ENCODE results near the gene ERCC5.

ERCC5 gene

DNA sequence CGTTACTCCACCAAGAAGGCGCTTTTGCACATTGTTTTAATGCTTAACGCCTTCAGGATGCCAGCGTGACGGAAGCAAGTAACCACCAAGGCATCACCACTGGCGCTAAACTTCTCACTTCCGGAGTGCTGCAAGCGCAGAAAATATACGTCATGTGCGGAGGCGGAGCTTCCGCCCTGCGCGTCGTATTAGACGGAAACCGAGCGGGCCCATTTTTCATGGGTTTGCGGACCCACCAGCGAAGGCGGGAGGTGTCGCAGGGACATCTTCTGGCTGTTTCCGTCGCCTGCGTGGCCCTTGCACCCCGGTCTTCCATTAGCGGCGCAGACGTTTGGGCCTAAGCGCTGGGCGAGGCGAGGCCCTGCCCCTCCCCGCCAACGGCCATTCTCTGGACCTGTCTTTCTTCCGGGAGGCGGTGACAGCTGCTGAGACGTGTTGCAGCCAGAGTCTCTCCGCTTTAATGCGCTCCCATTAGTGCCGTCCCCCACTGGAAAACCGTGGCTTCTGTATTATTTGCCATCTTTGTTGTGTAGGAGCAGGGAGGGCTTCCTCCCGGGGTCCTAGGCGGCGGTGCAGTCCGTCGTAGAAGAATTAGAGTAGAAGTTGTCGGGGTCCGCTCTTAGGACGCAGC is at the start of gene ERCC5:
Gene ERCC5 (plus strand): TSS at position 403 of the 631 bp plus-strand sequence. CDS start 235 bp downstream, outside the sequence.
- Mint-ChIP-seq H3K27ac (peak within 1 kb of the TSS; percentile 99), H3K4me1 (peaks cover 48% of the 10 kb centered on the region), H3K36me3 (peaks cover 16% of the 10 kb centered on the region), H3K27me3 (no peaks in the 10 kb centered on the region), H3K4me3 (peak within 1 kb of the TSS; percentile 95), H3K9me3 (no peaks in the 10 kb centered on the region)
- peak; percentile 96 for DNase-seq
- CTCF ChIA-PET, result interaction anchor here (0.7 to 4.0 kb wide), 12 partner anchors 9 to 290 kb away, joined by 3 to 38 read pairs (median 4); partner anchors contain the start of genes BIVM, POGLUT2 and TPP2

DNA sequence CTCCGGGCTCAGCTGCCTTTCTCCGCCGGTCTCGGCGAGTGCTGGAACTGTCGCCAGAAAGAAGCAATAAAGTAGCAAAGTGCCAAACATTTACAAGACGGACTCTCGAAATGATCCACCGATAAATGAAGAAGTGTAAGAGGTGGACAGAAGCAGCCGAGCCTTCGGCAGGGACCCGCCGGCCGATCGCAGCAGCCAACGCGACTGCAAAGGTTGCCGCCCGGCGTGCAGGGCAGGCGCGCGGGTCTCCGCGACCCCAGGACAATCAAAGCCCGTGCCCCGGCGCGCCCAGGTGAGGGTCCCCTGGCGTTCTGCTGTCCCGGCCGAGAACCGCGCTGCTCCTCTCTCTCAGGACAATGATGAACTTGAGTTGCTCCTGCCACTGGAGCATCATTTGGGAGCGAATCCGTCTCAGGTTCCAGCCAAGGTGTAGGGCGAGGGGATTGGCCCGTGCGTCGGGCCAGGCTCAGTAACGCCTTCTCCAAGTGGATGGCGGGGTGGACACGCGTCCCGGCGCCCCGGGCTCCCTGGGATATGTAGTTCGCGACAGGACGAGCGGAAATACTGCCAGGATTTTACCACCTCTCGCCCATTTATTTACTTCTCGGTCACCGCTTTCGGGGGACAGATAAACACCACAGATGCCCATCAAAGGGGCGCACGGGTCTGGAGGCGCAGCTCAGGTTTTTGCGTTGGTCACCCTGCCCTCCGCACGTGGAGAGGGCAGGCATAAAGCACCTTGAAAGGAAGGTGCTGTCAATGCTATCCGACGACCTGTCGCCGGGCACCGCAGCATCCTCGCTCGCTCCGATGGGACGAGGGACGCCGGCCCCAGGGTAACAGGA is 47.0 kb upstream of the ERCC5 start, which contains the start of the genes BIVM and POGLUT2:
Gene BIVM (plus strand): TSS at position 539 of the 845 bp plus-strand sequence. CDS start 8,149 bp downstream, outside the sequence.
Gene POGLUT2 (minus strand): TSS at position 396 of the 845 bp plus-strand sequence. CDS start 306 bp downstream, at position 90.
- H3K9me3 Mint-ChIP-seq, result no peaks in the 10 kb centered on the region
- peak within 1 kb of the TSS; percentile 93 for H3K4me3 Mint-ChIP-seq
- peaks cover 9% of the 10 kb centered on the region for H3K27me3 Mint-ChIP-seq
- CTCF ChIA-PET, result interaction anchor here (1.2 to 2.0 kb wide), 4 partner anchors 25 to 207 kb away, joined by 3 to 11 read pairs (median 7); partner anchors contain the start of genes ERCC5 and TEX30
- H3K27ac Mint-ChIP-seq, result peak within 1 kb of the TSS; percentile 85
- peak; percentile 91 for DNase-seq
- peaks cover 44% of the 10 kb centered on the region for H3K4me1 Mint-ChIP-seq
- peaks cover 9% of the 10 kb centered on the region for H3K36me3 Mint-ChIP-seq

DNA sequence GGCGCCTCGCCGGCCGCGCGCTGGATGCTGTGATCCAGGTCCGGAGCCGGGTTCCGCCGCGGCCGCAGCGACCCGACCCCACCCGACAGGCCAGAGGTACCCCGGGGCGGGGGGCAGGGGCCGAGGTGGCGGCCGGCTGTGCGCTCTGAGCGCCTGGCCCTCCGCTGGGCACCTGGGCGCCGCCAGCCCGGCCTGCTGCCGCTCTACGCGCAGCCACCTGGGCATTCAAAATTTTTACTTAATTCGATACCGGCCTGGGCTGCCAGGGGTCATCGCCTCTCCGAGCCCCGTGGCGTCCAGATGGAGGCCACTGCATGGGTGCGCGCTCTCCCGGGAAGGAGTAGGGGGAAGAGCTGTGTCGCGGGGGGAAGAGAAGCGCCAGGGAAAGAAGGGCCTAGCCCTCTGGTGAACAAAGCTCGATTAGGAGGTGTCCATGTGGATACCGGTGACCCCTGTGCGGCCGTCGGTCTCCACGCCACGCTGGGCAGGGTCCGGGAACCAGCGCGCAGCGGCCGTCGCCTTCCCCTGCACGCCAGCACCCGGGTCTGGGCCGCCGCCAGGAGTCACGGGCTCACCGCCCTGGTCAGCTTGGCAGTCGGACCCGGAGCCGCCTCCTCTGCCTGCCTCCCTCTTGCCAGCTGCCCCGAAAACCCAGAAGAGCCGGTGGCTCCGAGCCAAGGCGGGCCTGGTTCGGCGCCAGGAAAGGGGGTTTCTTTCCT is 46.2 kb upstream of the ERCC5 start:
- Mint-ChIP-seq H3K4me3 (peak overlapping the region; percentile 93), H3K27ac (peak overlapping the region; percentile 82), H3K36me3 (peaks cover 11% of the 10 kb centered on the region), H3K9me3 (no peaks in the 10 kb centered on the region), H3K4me1 (peaks cover 47% of the 10 kb centered on the region), H3K27me3 (peaks cover 9% of the 10 kb centered on the region)
- CTCF ChIA-PET, result interaction anchor here (0.8 to 2.0 kb wide), 6 partner anchors 22 to 208 kb away, joined by 3 to 11 read pairs (median 4); partner anchors contain the start of genes ERCC5 and TEX30
- no peak for DNase-seq

DNA sequence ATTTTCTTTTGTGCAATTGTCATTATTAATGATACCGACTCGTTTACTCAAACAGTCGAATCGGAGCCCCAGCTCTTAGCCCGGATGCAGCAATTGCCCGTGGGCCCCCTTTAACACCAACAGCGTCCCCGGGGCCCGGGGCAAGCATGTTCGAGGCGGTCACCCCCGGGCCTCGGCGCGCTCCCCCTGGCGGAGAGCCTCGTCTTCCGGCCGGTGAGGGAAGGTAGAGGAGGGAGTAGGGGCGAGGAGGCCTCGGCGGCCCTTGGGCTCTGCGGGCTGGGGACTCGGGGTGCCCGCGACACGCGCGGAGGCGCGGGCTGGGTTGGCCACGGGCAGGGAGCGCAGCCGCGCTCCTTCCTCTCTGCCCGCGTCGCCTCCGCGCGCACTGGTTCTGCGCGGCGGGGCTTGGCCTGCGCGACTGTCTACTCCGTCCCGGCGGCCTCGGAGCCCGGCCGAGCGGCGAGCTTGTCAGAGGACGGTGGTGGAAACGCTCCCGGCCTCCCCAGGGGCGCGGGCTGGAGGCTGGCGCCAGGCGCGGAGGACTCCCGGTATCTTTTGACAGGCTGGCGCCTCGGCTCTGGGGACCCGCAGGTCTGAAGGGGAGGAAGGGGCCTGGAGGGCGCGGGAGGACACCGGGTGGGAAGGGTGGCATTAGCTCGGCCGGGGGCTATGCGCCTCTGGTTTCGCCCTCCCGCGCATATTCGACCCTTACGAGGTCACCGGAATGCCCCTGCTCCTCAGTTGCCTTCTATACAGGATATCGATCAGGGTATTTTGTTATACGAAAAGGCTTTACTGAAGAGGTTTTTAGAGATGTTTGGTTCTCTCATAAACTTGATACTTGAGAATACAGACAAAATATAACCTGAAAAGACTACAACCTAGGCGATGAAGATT is 45.4 kb upstream of the ERCC5 start:
- peak overlapping the region; percentile 82 for H3K27ac Mint-ChIP-seq
- peak overlapping the region; percentile 93 for H3K4me3 Mint-ChIP-seq

DNA sequence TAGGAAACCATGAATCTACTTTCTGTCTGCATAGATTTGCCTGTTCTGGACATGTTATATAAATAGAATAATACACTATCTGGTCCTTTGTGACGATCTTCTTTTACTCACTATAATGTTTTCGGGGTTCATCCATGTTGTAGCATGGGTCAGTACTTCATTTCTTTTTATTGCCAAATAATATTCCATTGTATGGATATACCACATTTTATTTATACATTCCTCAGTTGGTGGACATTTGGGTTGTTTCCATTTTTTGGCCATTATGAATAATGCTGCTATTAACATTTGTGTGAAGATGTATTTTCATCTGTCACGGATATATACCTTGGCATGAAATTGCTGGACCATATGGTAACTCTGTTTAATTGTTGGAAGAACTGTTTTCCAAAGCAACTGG is 40.2 kb upstream of the ERCC5 start:
- Mint-ChIP-seq H3K4me3 (no peak overlapping the region), H3K27ac (no peak overlapping the region)
- CTCF ChIA-PET, result no interaction called here

More for the DNA sequence above, 45.4 kb upstream of the ERCC5 start:
- Mint-ChIP-seq H3K27me3 (peaks cover 9% of the 10 kb centered on the region), H3K9me3 (no peaks in the 10 kb centered on the region), H3K36me3 (peaks cover 11% of the 10 kb centered on the region), H3K4me1 (peaks cover 47% of the 10 kb centered on the region)
- CTCF ChIA-PET, result interaction anchor here (0.8 to 2.0 kb wide), 8 partner anchors 21 to 208 kb away, joined by 3 to 11 read pairs (median 4); partner anchors contain the start of genes ERCC5 and TEX30
- peak; percentile 90 for DNase-seq

DNA sequence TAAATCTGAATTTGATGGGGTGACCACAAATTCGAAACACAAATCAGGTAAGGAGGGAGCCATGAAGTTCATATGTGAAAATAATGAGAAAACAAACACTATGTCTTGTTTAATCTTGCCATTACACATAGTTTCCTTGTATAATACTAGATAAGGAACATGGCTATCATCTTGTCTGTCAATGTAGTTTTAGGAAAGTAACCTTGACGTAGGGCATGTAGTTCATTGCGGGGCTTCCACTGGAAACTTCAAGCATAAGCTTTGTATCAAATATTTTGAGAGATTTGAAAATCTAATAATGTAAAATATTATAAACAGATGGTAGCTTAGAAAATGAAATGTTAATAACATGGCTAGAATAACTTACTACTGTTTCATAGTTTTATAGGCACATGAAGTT is 38.1 kb upstream of the ERCC5 start:
- Mint-ChIP-seq H3K4me1 (peaks cover 22% of the 10 kb centered on the region), H3K27ac (no peak overlapping the region), H3K36me3 (peaks cover 27% of the 10 kb centered on the region), H3K9me3 (peaks cover 4% of the 10 kb centered on the region), H3K27me3 (no peaks in the 10 kb centered on the region), H3K4me3 (no peak overlapping the region)
- CTCF ChIA-PET, result no interaction called here
- DNase-seq, result no peak

More for the DNA sequence above, 40.2 kb upstream of the ERCC5 start:
- DNase-seq, result no peak
- Mint-ChIP-seq H3K4me1 (peaks cover 28% of the 10 kb centered on the region), H3K36me3 (peaks cover 18% of the 10 kb centered on the region), H3K27me3 (no peaks in the 10 kb centered on the region), H3K9me3 (no peaks in the 10 kb centered on the region)

DNA sequence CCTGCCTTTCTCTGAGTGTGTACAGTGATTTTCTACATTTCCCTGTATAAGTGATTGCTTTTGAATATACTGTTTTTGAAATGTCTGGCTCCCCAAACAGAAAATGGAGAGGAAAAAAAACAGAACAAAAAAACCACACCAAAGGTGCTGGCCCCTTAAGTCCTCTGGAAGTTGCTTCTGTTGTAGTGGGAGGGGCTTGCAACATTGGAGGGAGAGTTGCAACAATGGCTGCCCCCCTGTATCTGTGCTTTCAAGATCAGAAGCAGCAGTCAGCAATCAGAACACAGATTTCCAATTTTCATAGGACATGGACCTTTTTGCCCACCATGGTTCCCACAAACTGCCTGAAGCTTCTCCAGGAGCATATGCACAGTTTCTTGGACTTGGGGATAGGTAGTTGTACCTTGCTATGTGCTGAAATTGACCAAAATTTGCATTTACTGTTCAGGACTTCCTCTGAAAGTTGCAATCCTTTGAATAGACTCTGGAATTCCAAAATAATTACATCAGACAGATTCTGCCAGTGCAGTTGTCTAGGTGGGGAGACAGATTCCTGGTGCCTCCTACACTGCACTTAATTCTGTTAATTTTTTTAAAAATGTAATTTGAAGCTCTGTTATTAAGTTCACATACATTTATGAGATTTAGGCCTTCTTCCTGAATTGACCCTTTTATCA is 33.1 kb upstream of the ERCC5 start:
- H3K27me3 Mint-ChIP-seq, result no peaks in the 10 kb centered on the region
- no peak overlapping the region for H3K4me3 Mint-ChIP-seq
- CTCF ChIA-PET, result interaction anchor here (1.9 kb wide), 1 partner anchor 11 kb away, joined by 8 read pairs; no protein-coding TSS in a partner anchor
- H3K36me3 Mint-ChIP-seq, result peaks cover 33% of the 10 kb centered on the region
- no peak for DNase-seq
- peaks cover 4% of the 10 kb centered on the region for H3K9me3 Mint-ChIP-seq
- H3K27ac Mint-ChIP-seq, result no peak overlapping the region
- H3K4me1 Mint-ChIP-seq, result peaks cover 17% of the 10 kb centered on the region

DNA sequence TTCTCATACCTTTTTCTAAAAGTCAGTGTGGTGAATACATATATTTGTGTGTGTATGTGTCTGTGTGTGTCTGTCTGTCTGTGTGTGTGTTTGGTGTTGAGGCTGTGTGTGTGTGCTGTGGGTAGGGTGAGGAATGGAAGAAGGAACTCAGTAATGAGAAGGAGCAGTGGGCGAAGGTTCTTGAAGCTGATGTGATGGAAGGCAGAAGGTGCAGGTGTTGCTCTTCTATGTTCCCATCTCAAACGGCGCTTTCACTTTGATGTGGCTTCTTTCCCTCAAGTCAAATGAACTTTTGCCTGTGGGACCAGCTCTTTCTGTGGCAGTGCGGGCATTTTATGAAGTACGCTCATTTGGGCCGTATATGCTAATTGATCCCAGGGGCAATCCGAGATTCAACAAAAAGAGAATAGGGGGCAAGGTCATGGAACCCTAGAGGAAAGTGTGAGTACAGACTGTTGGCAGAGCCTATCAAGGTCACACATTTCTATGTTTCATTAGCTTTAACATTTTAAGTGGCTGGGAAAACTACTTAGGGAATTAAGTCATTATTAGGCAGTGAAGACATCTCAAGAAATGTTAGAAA is 31.7 kb upstream of the ERCC5 start:
- no peak overlapping the region for H3K4me3 Mint-ChIP-seq
- H3K4me1 Mint-ChIP-seq, result peaks cover 17% of the 10 kb centered on the region
- H3K27ac Mint-ChIP-seq, result no peak overlapping the region
- H3K27me3 Mint-ChIP-seq, result no peaks in the 10 kb centered on the region
- CTCF ChIA-PET, result interaction anchor here (1.3 to 1.9 kb wide), 2 partner anchors 10 to 12 kb away, joined by 3 to 8 read pairs; no protein-coding TSS in a partner anchor
- H3K9me3 Mint-ChIP-seq, result peaks cover 4% of the 10 kb centered on the region
- peaks cover 35% of the 10 kb centered on the region for H3K36me3 Mint-ChIP-seq
- no peak for DNase-seq

DNA sequence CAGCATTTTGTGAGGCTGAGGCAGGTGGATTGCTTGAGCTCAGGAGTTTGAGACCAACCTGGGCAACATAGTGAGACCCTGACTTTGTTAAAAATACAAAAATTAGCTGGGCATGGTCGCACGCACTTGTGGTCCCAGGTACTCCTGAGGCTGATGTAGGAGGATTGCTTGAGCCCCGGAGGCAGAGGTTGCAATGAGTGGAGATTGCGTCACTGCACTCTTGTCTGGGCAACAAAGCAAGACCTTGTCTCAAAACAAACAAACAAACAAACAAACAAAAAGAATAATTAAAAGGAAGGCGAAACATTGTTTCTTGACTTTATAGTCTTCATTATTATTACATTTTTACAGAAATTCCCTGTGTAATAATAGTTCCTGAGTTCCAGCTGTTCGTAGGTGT is 31.0 kb upstream of the ERCC5 start:
- DNase-seq, result no peak
- H3K27me3 Mint-ChIP-seq, result no peaks in the 10 kb centered on the region
- peaks cover 4% of the 10 kb centered on the region for H3K9me3 Mint-ChIP-seq
- no peak overlapping the region for H3K4me3 Mint-ChIP-seq
- H3K27ac Mint-ChIP-seq, result no peak overlapping the region
- peaks cover 39% of the 10 kb centered on the region for H3K36me3 Mint-ChIP-seq
- H3K4me1 Mint-ChIP-seq, result peaks cover 17% of the 10 kb centered on the region
- CTCF ChIA-PET, result interaction anchor here (1.3 to 1.9 kb wide), 2 partner anchors 10 to 13 kb away, joined by 3 to 8 read pairs; no protein-coding TSS in a partner anchor

DNA sequence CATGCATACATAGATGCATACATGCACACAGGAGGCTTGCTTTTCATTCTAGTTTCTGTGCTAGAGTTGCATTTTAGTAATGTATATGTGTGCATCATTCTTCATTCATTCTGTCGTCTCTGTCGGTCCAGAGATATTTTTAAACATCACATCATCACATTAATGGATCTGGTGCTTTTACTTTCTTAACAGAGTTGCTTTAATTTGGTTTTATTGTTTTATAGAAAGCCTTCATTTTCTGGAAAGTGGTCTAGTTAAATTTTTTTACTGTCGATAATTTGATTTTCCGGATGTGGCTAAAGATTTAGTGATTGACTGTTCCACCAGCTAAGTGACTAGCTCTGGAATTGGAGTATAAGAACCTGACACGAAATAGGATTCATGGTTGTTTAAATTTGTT is 30.0 kb upstream of the ERCC5 start:
- H3K4me1 Mint-ChIP-seq, result peaks cover 15% of the 10 kb centered on the region
- H3K27me3 Mint-ChIP-seq, result no peaks in the 10 kb centered on the region
- no peak overlapping the region for H3K4me3 Mint-ChIP-seq
- CTCF ChIA-PET, result no interaction called here
- peaks cover 4% of the 10 kb centered on the region for H3K9me3 Mint-ChIP-seq
- H3K36me3 Mint-ChIP-seq, result peaks cover 40% of the 10 kb centered on the region
- no peak for DNase-seq
- no peak overlapping the region for H3K27ac Mint-ChIP-seq

DNA sequence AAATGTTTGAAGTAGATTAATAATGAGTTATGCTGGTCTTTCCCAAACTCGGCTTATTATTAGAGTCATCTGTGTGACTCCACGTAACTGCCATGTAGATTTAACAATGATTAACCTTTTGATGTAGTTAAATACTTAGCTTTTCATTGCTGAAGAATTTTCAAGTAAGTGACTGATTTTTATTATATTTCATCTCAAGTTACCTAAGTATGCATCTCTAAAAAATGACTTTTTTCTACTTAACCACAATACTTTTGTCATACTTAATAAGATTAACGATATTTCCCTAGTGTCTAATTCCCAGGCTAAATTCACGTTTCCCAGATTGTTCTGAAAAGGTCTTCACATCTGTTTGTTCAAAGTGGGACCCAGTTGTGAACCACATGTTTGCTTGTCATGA is 29.1 kb upstream of the ERCC5 start:
- Mint-ChIP-seq H3K4me1 (peaks cover 15% of the 10 kb centered on the region), H3K27me3 (no peaks in the 10 kb centered on the region), H3K9me3 (peaks cover 4% of the 10 kb centered on the region), H3K27ac (no peak overlapping the region), H3K4me3 (no peak overlapping the region), H3K36me3 (peaks cover 35% of the 10 kb centered on the region)
- no peak for DNase-seq
- CTCF ChIA-PET, result no interaction called here

DNA sequence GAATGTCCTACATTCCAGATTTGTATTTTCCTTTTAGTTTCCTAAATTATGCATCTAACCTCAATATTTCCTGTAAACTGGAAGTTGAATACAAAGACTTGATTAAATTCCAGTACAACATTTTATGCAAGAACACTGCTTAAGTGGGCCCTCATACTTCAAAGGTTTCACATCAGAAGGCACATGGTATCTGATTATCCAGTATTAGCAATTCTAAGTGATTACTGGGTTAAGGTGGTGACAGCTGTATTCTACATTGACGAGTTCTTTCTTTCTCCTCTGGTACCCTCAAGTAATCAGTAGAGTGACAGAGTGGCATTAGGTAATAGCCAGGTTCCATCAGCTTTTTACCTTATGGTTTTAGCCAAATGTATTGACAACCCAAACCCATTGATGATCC is 28.6 kb upstream of the ERCC5 start:
- Mint-ChIP-seq H3K36me3 (peaks cover 34% of the 10 kb centered on the region), H3K27ac (no peak overlapping the region), H3K4me3 (no peak overlapping the region), H3K4me1 (peaks cover 10% of the 10 kb centered on the region), H3K9me3 (no peaks in the 10 kb centered on the region), H3K27me3 (no peaks in the 10 kb centered on the region)
- DNase-seq, result no peak
- CTCF ChIA-PET, result no interaction called here

All from activated naive CD4-positive, alpha-beta T cell treated with anti-CD3 and anti-CD28 coated beads, Interleukin-2, amount 10 ng/mL, durations not matched to agents 7 days and 5 days (primary cell).